BLaER1 treated with 17β-estradiol and CSF1 and Interleukin-3, amounts not matched to agents 10 nM and 100 nM (cell line): Measurements from ENCODE around the gene STX18.

ENCODE experiments used
- H3K27ac ChIP-seq, 11 experiments: shearing (Covaris generic); formaldehyde crosslinking; 2 replicates each; pipeline ENCODE4 v1.8.1; 2022
- H3K27me3 ChIP-seq, 11 experiments: shearing (Covaris generic); formaldehyde crosslinking; 2 replicates each; pipeline ENCODE4 v1.8.1; 2022
- H3K36me3 ChIP-seq, 11 experiments: shearing (Covaris generic); formaldehyde crosslinking; 2 replicates each; pipeline ENCODE4 v1.8.1; 2022
- H3K4me1 ChIP-seq, 10 experiments: shearing (Covaris generic); formaldehyde crosslinking; 2 replicates each; pipeline ENCODE4 v1.8.1; 2022
- H3K4me2 ChIP-seq, 11 experiments: shearing (Covaris generic); formaldehyde crosslinking; 2 replicates each; pipeline ENCODE4 v1.8.1; 2022
- H3K4me3 ChIP-seq, 10 experiments: shearing (Covaris generic); formaldehyde crosslinking; 2 replicates each; pipeline ENCODE4 v1.8.1; 2022
- H3K9ac ChIP-seq, 11 experiments: shearing (Covaris generic); formaldehyde crosslinking; 2 replicates each; pipeline ENCODE4 v1.8.1; 2022
- H3K9me3 ChIP-seq, 11 experiments: shearing (Covaris generic); formaldehyde crosslinking; replicated peaks in 1 of 11; 2 replicates each; pipeline ENCODE4 v1.8.1; 2022
- H4K20me1 ChIP-seq, 11 experiments: shearing (Covaris generic); formaldehyde crosslinking; 2 replicates each; pipeline ENCODE4 v1.8.1; 2022
- Cebpa-rat ChIP-seq, 11 experiments: shearing (Covaris generic); IDR thresholded peaks; 2 replicates each; pipeline ENCODE4 v1.8.1; 2022

Gene STX18

GRCh38 chr4:4496592-4497372 is 45.1 kb downstream of the STX18 start:
- Histone ChIP-seq H3K36me3 (peaks cover 0 to 14% (median 4%) of the 10 kb centered on the region in 11 experiments; a peak in 6 of 22 replicates), H3K4me1 (peaks cover 6 to 19% (median 14%) of the 10 kb centered on the region in 10 experiments; a peak in 19 of 20 replicates), H3K27ac (no peak overlapping the region), H3K4me3 (no peak overlapping the region), H3K9me3 (no peaks in the 10 kb centered on the region), H3K4me2 (no peak overlapping the region), H3K9ac (no peak overlapping the region), H4K20me1 (peaks cover 23 to 94% (median 65%) of the 10 kb centered on the region in 11 experiments; a peak in 20 of 22 replicates), H3K27me3 (no peaks in the 10 kb centered on the region)
- no peak for TF ChIP-seq Cebpa-rat (IDR thresholded peaks at IDR 0.05)

- Histone ChIP-seq H3K9me3 (no peaks in the 10 kb centered on the region), H4K20me1 (peaks cover 12 to 94% (median 53%) of the 10 kb centered on the region in 11 experiments; a peak in 18 of 22 replicates), H3K4me3 (no peak overlapping the region), H3K4me1 (peaks cover 9 to 27% (median 20%) of the 10 kb centered on the region in 10 experiments; a peak in 19 of 20 replicates), H3K27me3 (no peaks in the 10 kb centered on the region), H3K36me3 (peaks cover 0 to 14% (median 4%) of the 10 kb centered on the region in 11 experiments; a peak in 6 of 22 replicates), H3K27ac (no peak overlapping the region), H3K4me2 (no peak overlapping the region), H3K9ac (no peak overlapping the region)
- TF ChIP-seq Cebpa-rat (IDR thresholded peaks at IDR 0.05): no peak
These were observed 47.0 kb downstream of the STX18 start for GRCh38 chr4:4494882-4495281.

GRCh38 chr4:4492161-4492847 is 49.5 kb downstream of the STX18 start:
- H3K27me3 ChIP-seq: no peaks in the 10 kb centered on the region
- peaks cover 23 to 97% (median 52%) of the 10 kb centered on the region in 11 experiments; a peak in 20 of 22 replicates for H4K20me1 ChIP-seq
- peaks cover 0 to 12% (median 4%) of the 10 kb centered on the region in 11 experiments; a peak in 6 of 22 replicates for H3K36me3 ChIP-seq
- peak overlapping the region; percentile 33 to 78 (median 54); a peak in 18 of 22 replicates for H3K4me2 ChIP-seq
- peak overlapping the region in 1 of 11 experiments; percentile 22; a peak in 4 of 22 replicates for H3K9ac ChIP-seq
- peak overlapping the region in 7 of 11 experiments; percentile 3 to 47 (median 37); a peak in 9 of 22 replicates for H3K27ac ChIP-seq
- no peak overlapping the region for H3K4me3 ChIP-seq
- TF ChIP-seq Cebpa-rat (IDR thresholded peaks at IDR 0.05): no peak
- peaks cover 9 to 27% (median 20%) of the 10 kb centered on the region in 10 experiments; a peak in 19 of 20 replicates for H3K4me1 ChIP-seq
- H3K9me3 ChIP-seq: no peaks in the 10 kb centered on the region

- H3K27ac ChIP-seq: peak overlapping the region in 6 of 11 experiments; percentile 9 to 46 (median 36); a peak in 10 of 22 replicates
- H4K20me1 ChIP-seq: peaks cover 26 to 97% (median 52%) of the 10 kb centered on the region in 11 experiments; a peak in 21 of 22 replicates
- no peaks in the 10 kb centered on the region for H3K27me3 ChIP-seq
- no peak overlapping the region for H3K4me3 ChIP-seq
- no peaks in the 10 kb centered on the region for H3K9me3 ChIP-seq
- peaks cover 9 to 27% (median 20%) of the 10 kb centered on the region in 10 experiments; a peak in 19 of 20 replicates for H3K4me1 ChIP-seq
- peak overlapping the region in 4 of 11 experiments; percentile 21 to 52 (median 30); a peak in 5 of 22 replicates for H3K9ac ChIP-seq
- TF ChIP-seq Cebpa-rat (IDR thresholded peaks at IDR 0.05): no peak
- peak overlapping the region; percentile 38 to 78 (median 54); a peak in 19 of 22 replicates for H3K4me2 ChIP-seq
- peaks cover 0 to 11% (median 0%) of the 10 kb centered on the region in 11 experiments; a peak in 2 of 22 replicates for H3K36me3 ChIP-seq
These were observed 50.4 kb downstream of the STX18 start for GRCh38 chr4:4491396-4491893.

GRCh38 chr4:4490816-4491215 is 51.0 kb downstream of the STX18 start:
- Histone ChIP-seq H3K4me3 (no peak overlapping the region), H3K9me3 (no peaks in the 10 kb centered on the region), H4K20me1 (peaks cover 28 to 97% (median 53%) of the 10 kb centered on the region in 11 experiments; a peak in 21 of 22 replicates), H3K4me2 (peak overlapping the region in 5 of 11 experiments; percentile 7 to 78 (median 54); a peak in 6 of 22 replicates), H3K27me3 (no peaks in the 10 kb centered on the region), H3K27ac (no peak overlapping the region), H3K4me1 (peaks cover 10 to 31% (median 22%) of the 10 kb centered on the region in 10 experiments), H3K9ac (no peak overlapping the region), H3K36me3 (peaks cover 0 to 5% (median 0%) of the 10 kb centered on the region in 11 experiments; a peak in 1 of 22 replicates)
- no peak for TF ChIP-seq Cebpa-rat (IDR thresholded peaks at IDR 0.05)

GRCh38 chr4:4490041-4490440 is 51.8 kb downstream of the STX18 start:
- Histone ChIP-seq H3K4me2 (no peak overlapping the region), H3K36me3 (peaks cover 0 to 9% (median 0%) of the 10 kb centered on the region in 11 experiments; a peak in 1 of 22 replicates), H3K9me3 (no peaks in the 10 kb centered on the region), H3K9ac (no peak overlapping the region), H3K27ac (no peak overlapping the region), H4K20me1 (peaks cover 35 to 97% (median 57%) of the 10 kb centered on the region in 11 experiments; a peak in 21 of 22 replicates), H3K4me1 (peaks cover 16 to 36% (median 29%) of the 10 kb centered on the region in 10 experiments), H3K27me3 (no peaks in the 10 kb centered on the region), H3K4me3 (no peak overlapping the region)
- TF ChIP-seq Cebpa-rat (IDR thresholded peaks at IDR 0.05): no peak

- TF ChIP-seq Cebpa-rat (IDR thresholded peaks at IDR 0.05): no peak
- no peak overlapping the region for H3K9ac ChIP-seq
- peaks cover 16 to 36% (median 29%) of the 10 kb centered on the region in 10 experiments for H3K4me1 ChIP-seq
- no peak overlapping the region for H3K4me3 ChIP-seq
- no peaks in the 10 kb centered on the region for H3K27me3 ChIP-seq
- no peak overlapping the region for H3K27ac ChIP-seq
- H3K4me2 ChIP-seq: no peak overlapping the region
- peaks cover 41 to 95% (median 63%) of the 10 kb centered on the region in 11 experiments; a peak in 21 of 22 replicates for H4K20me1 ChIP-seq
- no peaks in the 10 kb centered on the region for H3K9me3 ChIP-seq
- H3K36me3 ChIP-seq: 0 out of 22 replicates have a peak, but pooled peaks cover 0 to 9% (median 0%) of the 10 kb centered on the region in 11 experiments
These were observed 53.1 kb downstream of the STX18 start for GRCh38 chr4:4488405-4489404.
